ENCODE measurements around the gene DARS2. TPM values are rescaled to one million over a fixed set of nuclear protein-coding genes. Genes with fewer than 3 reads are reported as not detected.

The DARS2 gene
- total RNA-seq, 1 experiment from 2014 or later, result 77.3 TPM

- no peaks in the 10 kb centered on the region for H3K36me3 ChIP-seq (ENCODE audit: low read depth, low read length)
- no peak overlapping the region for H2AFZ ChIP-seq (ENCODE audit: low read length)
- ChIA-PET CTCF (no interaction called here), POLR2A (ENCODE audit: unreplicated experiment) (no interaction called here)
- no peaks in the 10 kb centered on the region for H3K79me2 ChIP-seq (ENCODE audit: low read length)
- DNase-seq, result no peak
- no peaks in the 10 kb centered on the region for H3K4me1 ChIP-seq (ENCODE audit: insufficient read depth, low read length)
- TF ChIP-seq EZH2 (IDR thresholded peaks at IDR 0.05; ENCODE audit: low read length, unreplicated experiment) (no peak), EZH2phosphoT487 (IDR thresholded peaks at IDR 0.05; ENCODE audit: borderline replicate concordance, low read length) (no peak)
- TF ChIP-seq, protein P1, sequence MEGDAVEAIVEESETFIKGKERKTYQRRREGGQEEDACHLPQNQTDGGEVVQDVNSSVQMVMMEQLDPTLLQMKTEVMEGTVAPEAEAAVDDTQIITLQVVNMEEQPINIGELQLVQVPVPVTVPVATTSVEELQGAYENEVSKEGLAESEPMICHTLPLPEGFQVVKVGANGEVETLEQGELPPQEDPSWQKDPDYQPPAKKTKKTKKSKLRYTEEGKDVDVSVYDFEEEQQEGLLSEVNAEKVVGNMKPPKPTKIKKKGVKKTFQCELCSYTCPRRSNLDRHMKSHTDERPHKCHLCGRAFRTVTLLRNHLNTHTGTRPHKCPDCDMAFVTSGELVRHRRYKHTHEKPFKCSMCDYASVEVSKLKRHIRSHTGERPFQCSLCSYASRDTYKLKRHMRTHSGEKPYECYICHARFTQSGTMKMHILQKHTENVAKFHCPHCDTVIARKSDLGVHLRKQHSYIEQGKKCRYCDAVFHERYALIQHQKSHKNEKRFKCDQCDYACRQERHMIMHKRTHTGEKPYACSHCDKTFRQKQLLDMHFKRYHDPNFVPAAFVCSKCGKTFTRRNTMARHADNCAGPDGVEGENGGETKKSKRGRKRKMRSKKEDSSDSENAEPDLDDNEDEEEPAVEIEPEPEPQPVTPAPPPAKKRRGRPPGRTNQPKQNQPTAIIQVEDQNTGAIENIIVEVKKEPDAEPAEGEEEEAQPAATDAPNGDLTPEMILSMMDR (conservative IDR thresholded peaks at IDR 0.05; ENCODE audit: low read depth, low read length), result no peak
- H3F3A ChIP-seq (ENCODE audit: low read length, unreplicated experiment), result no peaks in the 10 kb centered on the region
- intact Hi-C loops (cut with micrococcal nuclease), result no loop called here
- no peaks in the 10 kb centered on the region for H3K9me3 ChIP-seq (ENCODE audit: low read length)
- no peaks in the 10 kb centered on the region for H3K9me2 ChIP-seq (replicated peaks; ENCODE audit: low read length)
- H3K4me3 ChIP-seq (ENCODE audit: low read length), result no peak overlapping the region
- H3K9ac ChIP-seq (ENCODE audit: low read length), result no peak overlapping the region
- ATAC-seq, result no peak
- no TSS peak for BruUV-seq (replicated peaks)
- H3K27ac ChIP-seq (ENCODE audit: low read length), result no peak overlapping the region
- no peaks in the 10 kb centered on the region for H4K20me1 ChIP-seq (ENCODE audit: low read length)
- no peaks in the 10 kb centered on the region for H3K27me3 ChIP-seq (ENCODE audit: low read length)
- H3K4me2 ChIP-seq (ENCODE audit: low read length), result no peak overlapping the region
Measured at GRCh38 chr1:173900992-173901391, 76.5 kb downstream of the DARS2 start.

DNA sequence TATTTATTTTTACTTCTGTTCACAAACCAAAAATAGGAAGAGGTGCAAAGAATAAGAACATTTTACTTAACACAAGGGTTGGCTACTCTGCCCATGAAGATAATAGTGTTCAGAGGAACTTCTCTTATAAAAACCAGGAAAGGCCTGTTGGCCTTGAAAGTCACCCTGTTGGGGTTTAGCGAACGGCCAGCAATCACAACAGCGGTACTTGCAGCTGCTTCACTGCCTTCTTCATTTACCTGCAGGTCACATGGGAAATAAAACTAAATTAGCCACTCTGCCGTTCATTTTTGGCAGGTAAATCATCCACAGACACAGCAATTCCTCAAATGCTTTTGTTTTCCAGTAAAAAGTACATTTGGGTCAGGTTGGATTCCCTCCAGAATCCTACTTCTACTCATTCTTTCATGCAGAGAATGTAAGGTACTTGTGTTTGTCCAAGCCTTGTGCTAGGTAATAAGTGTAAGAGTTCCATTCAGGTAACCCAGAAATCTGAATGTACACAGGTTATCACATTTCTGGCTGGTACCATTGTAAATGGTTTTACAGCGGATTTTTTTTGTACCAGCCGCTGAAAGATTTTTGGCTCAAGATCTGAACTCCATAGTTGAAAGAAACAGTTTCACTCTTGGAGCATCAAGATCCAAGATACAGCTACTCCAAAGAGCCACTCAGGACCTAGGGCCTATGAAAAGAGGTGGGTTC lies 79.5 kb downstream of the DARS2 start:
- Histone ChIP-seq H3K9ac (ENCODE audit: low read length) (no peak overlapping the region), H3K9me2 (replicated peaks; ENCODE audit: low read length) (no peaks in the 10 kb centered on the region), H3K4me3 (ENCODE audit: low read length) (no peak overlapping the region), H3K79me2 (ENCODE audit: low read length) (no peaks in the 10 kb centered on the region), H3K27ac (ENCODE audit: low read length) (no peak overlapping the region), H3K36me3 (ENCODE audit: low read depth, low read length) (no peaks in the 10 kb centered on the region), H3F3A (ENCODE audit: low read length, unreplicated experiment) (no peaks in the 10 kb centered on the region), H2AFZ (ENCODE audit: low read length) (no peak overlapping the region), H3K4me2 (ENCODE audit: low read length) (no peak overlapping the region), H4K20me1 (ENCODE audit: low read length) (no peaks in the 10 kb centered on the region), H3K9me3 (ENCODE audit: low read length) (no peaks in the 10 kb centered on the region), H3K27me3 (ENCODE audit: low read length) (no peaks in the 10 kb centered on the region), H3K4me1 (ENCODE audit: insufficient read depth, low read length) (no peaks in the 10 kb centered on the region)
- ChIA-PET CTCF (no interaction called here), POLR2A (ENCODE audit: unreplicated experiment) (no interaction called here)
- TF ChIP-seq EZH2phosphoT487 (IDR thresholded peaks at IDR 0.05; ENCODE audit: borderline replicate concordance, low read length) (no peak), EZH2 (IDR thresholded peaks at IDR 0.05; ENCODE audit: low read length, unreplicated experiment) (no peak)
- TF ChIP-seq, protein P1 (conservative IDR thresholded peaks at IDR 0.05; ENCODE audit: low read depth, low read length), result no peak
- ATAC-seq, result no peak
- DNase-seq, result no peak
- intact Hi-C loops (cut with micrococcal nuclease), result no loop called here
- BruUV-seq (replicated peaks), result no TSS peak

Other genes starting within 250 kb of the DARS2 start
- not detected in 2 replicates for gene SLC9C2, start 221.6 kb upstream of the DARS2 start, total RNA-seq (2014; rRNA removed)
- gene TEX50, start 189.3 kb upstream of the DARS2 start, total RNA-seq (2014; rRNA removed), result not detected in 2 replicates
- not detected in 2 replicates for gene ANKRD45, start 154.8 kb upstream of the DARS2 start, total RNA-seq (2014; rRNA removed)
- gene KLHL20, start 109.7 kb upstream of the DARS2 start, total RNA-seq (2014; rRNA removed), result 46.2 and 46.4 TPM in 2 replicates
- gene CENPL, start 210 bp downstream of the DARS2 start, total RNA-seq (2014; rRNA removed), result 92.8 and 108 TPM in 2 replicates
- 99.2 and 112 TPM in 2 replicates for gene GAS5, start 43.3 kb downstream of the DARS2 start, total RNA-seq (2014; rRNA removed)
- gene ZBTB37, start 43.7 kb downstream of the DARS2 start, total RNA-seq (2014; rRNA removed), result 0.58 and 1.5 TPM in 2 replicates
- not detected in 2 replicates for gene SERPINC1, start 92.7 kb downstream of the DARS2 start, total RNA-seq (2014; rRNA removed)
- gene RC3H1, start 197.7 kb downstream of the DARS2 start, total RNA-seq (2014; rRNA removed), result 7.5 and 10.5 TPM in 2 replicates